HCT116 (cell line): Measurements from ENCODE around the gene COL12A1. TPM values are rescaled to one million over a fixed set of nuclear protein-coding genes. Genes with fewer than 3 reads are reported as not detected.
A peak's percentile ranks its signal among the peaks of the same experiment; 100 is the strongest.

Experiments
- ATAC-seq: fragments of 200-7000 bp; cut with Tn5 transposase; 2 replicates; pipeline ENCODE4 v1.9.1; 2020; ENCODE audit warnings: mild to moderate bottlenecking, moderate library complexity
- BruUV-seq: library from RNA; stranded (reverse); fragments of 400-500 nt; replicated peaks from 2 replicates; lab custom pipeline; 2021; lab: Mats Ljungman, UMichigan
- CTCF ChIA-PET: fragments of 300-600 bp; sonication (Branson Sonifier 250); formaldehyde crosslinking; loops from one replicate; lab custom pipeline; 2021; ENCODE audit warnings: antibody characterized with exemption; lab: Charles Lee
- POLR2A ChIA-PET: fragments of 300-600, 350-600 bp; sonication (Branson Sonifier 250); formaldehyde crosslinking; loops from one replicate; lab custom pipeline; 2021; ENCODE audit warnings: antibody characterized with exemption; lab: Charles Lee
- RAD21 ChIA-PET, 2 experiments: fragments of 300-600 bp; sonication (Branson Sonifier 250); formaldehyde crosslinking; loops; one replicate each; lab custom pipeline; 2023; ENCODE audit warnings: low total read pairs in 2 of 2; ENCODE audit not compliant: uncharacterized antibody in 2 of 2, unreplicated experiment in 2 of 2, low non-redundant PET in 1 of 2; lab: Charles Lee
- DNase-seq: peaks from one replicate; pipeline ENCODE4 v3.0.0-alpha.2; 2010; ENCODE audit warnings: low read depth, low spot score
- H2AFZ ChIP-seq: fragments of 200-600 bp; shearing (Covaris generic), sonication (generic); 2 replicates; pipeline ENCODE4 v1.6.1; 2017; ENCODE audit warnings: low read depth, mixed run types, mixed read lengths, antibody characterized with exemption, low read length; ENCODE audit not compliant: poor library complexity, severe bottlenecking
- H3K27ac ChIP-seq: 2 replicates; pipeline ENCODE4 v1.5.1; 2012; ENCODE audit warnings: low read depth, low read length
- H3K27me3 ChIP-seq: fragments of 200-600 bp; sonication (generic); 2 replicates; pipeline ENCODE4 v1.6.1; 2016; ENCODE audit warnings: mixed run types, low read length, mixed read lengths; ENCODE audit not compliant: insufficient read depth
- H3K36me3 ChIP-seq, 2 experiments: fragments of 200-500 bp in 1 of 2; fragments of 200-600 bp in 1 of 2; sonication (Bioruptor generic) in 1 of 2; sonication (generic) in 1 of 2; 2 replicates each; pipeline versions ENCODE4 v1.5.1 to v1.6.1; 2014 to 2016; ENCODE audit warnings: low read length in 2 of 2, inconsistent platforms in 1 of 2, mixed read lengths in 1 of 2, mixed run types in 1 of 2; ENCODE audit not compliant: insufficient read depth in 2 of 2, control insufficient read depth in 1 of 2
- H3K4me1 ChIP-seq, 2 experiments: fragments of 200-600 bp in 1 of 2; sonication (generic) in 1 of 2; 2 replicates each; pipeline versions ENCODE4 v1.5.1 to v1.6.1; 2012 to 2017; ENCODE audit warnings: low read length in 2 of 2, inconsistent platforms in 1 of 2, mild to moderate bottlenecking in 1 of 2, mixed read lengths in 1 of 2, mixed run types in 1 of 2, moderate library complexity in 1 of 2; ENCODE audit not compliant: insufficient read depth in 2 of 2, control insufficient read depth in 1 of 2
- H3K4me2 ChIP-seq: fragments of 200-600 bp; sonication (generic); 2 replicates; pipeline ENCODE4 v1.6.1; 2017; ENCODE audit warnings: mixed run types, low read length, mixed read lengths
- H3K4me3 ChIP-seq, 2 experiments: fragments of 200-600 bp in 1 of 2; sonication (generic) in 1 of 2; replicated peaks in 1 of 2; 2 replicates each; pipeline ENCODE4 v1.5.1; 2011 to 2016; ENCODE audit warnings: low read length in 2 of 2, control low read depth in 1 of 2, low read depth in 1 of 2, mild to moderate bottlenecking in 1 of 2, mixed read lengths in 1 of 2, mixed run types in 1 of 2
- H3K79me2 ChIP-seq: fragments of 200-600 bp; sonication (generic); 2 replicates; pipeline ENCODE4 v1.6.1; 2017; ENCODE audit warnings: mild to moderate bottlenecking, mixed run types, low read length, moderate library complexity, mixed read lengths; ENCODE audit not compliant: insufficient read depth
- H3K9ac ChIP-seq: fragments of 200-600 bp; sonication (generic); 2 replicates; pipeline ENCODE4 v1.6.1; 2016; ENCODE audit warnings: low read length, mixed read lengths
- H3K9me2 ChIP-seq: fragments of 200-600 bp; sonication (generic), shearing (Covaris generic); 2 replicates; pipeline ENCODE4 v1.6.1; 2017; ENCODE audit warnings: mixed run types, mild to moderate bottlenecking, moderate library complexity; ENCODE audit not compliant: insufficient read depth
- H3K9me3 ChIP-seq, 2 experiments: fragments of 200-500 bp in 1 of 2; fragments of 200-600 bp in 1 of 2; sonication (Bioruptor generic) in 1 of 2; sonication (generic) in 1 of 2; 2 replicates each; pipeline ENCODE4 v1.6.1; 2014 to 2017; ENCODE audit warnings: low read length in 2 of 2, mixed read lengths in 2 of 2, inconsistent platforms in 1 of 2, low read depth in 1 of 2, mild to moderate bottlenecking in 1 of 2, mixed run types in 1 of 2, moderate library complexity in 1 of 2; ENCODE audit not compliant: control insufficient read depth in 1 of 2, insufficient read depth in 1 of 2
- H4K20me1 ChIP-seq: fragments of 200-600 bp; sonication (generic), shearing (Covaris generic); 2 replicates; pipeline ENCODE4 v1.6.1; 2017; ENCODE audit warnings: mixed run types, mild to moderate bottlenecking, moderate library complexity; ENCODE audit not compliant: insufficient read depth
- CTCF ChIP-seq, 3 experiments: fragments of 200-600 bp in 1 of 3; sonication (generic) in 1 of 3; IDR thresholded peaks in 2 of 3; conservative IDR thresholded peaks in 1 of 3; 2 replicates each; pipeline ENCODE4 v1.5.1; 2012 to 2017; ENCODE audit warnings: low read depth in 2 of 3, low read length in 2 of 3, antibody characterized with exemption in 1 of 3, borderline replicate concordance in 1 of 3, control low read depth in 1 of 3, mild to moderate bottlenecking in 1 of 3, mixed read lengths in 1 of 3, mixed run types in 1 of 3, moderate library complexity in 1 of 3; ENCODE audit not compliant: insufficient read depth in 1 of 3
- EZH2phosphoT487 ChIP-seq: fragments of 200-600 bp; IDR thresholded peaks from 2 replicates; pipeline ENCODE4 v1.6.1; 2018; ENCODE audit warnings: antibody characterized with exemption, borderline replicate concordance
- RAD21 ChIP-seq: IDR thresholded peaks from 2 replicates; pipeline ENCODE4 v1.6.1; 2012; ENCODE audit warnings: low read depth, mild to moderate bottlenecking
- ZNF274 ChIP-seq: fragments of 200-500 bp; sonication (Bioruptor generic); IDR thresholded peaks from 2 replicates; pipeline ENCODE4 v1.6.1; 2014; ENCODE audit warnings: mild to moderate bottlenecking, low read depth, low read length, inconsistent platforms
- intact Hi-C: fragments of 100-400 bp; cut with micrococcal nuclease; formaldehyde crosslinking; loops from 2 replicates; pipeline ENCODE4 v1.10.0; 2022
- total RNA-seq: library from RNA; stranded (reverse); gene quantifications from one replicate; pipeline ENCODE4 v1.2.1, GENCODE V29; 2021; ENCODE audit not compliant: unreplicated experiment

The COL12A1 gene
- total RNA-seq, 1 experiment from 2014 or later = 23.5 TPM

- TF ChIP-seq ZNF274 (no peak), CTCF (IDR thresholded peaks at IDR 0.05 in 2 of 3, conservative IDR thresholded peaks at IDR 0.05 in 1 of 3; ENCODE audit: borderline replicate concordance in 1 of 3, insufficient read depth in 1 of 3, low read depth in 2 of 3, low read length in 2 of 3) (peak in 1 of 3 experiments; percentile 36; a peak in 2 of 6 replicates)
- TF ChIP-seq, all 23 proteins: peak for 1
- Histone ChIP-seq H2AFZ (peak overlapping the region; percentile 18), H3K4me1 (peaks cover 0 to 14% of the 10 kb centered on the region in 2 experiments; a peak in 2 of 4 replicates), H3K9me2 (no peaks in the 10 kb centered on the region), H3K27me3 (no peaks in the 10 kb centered on the region), H4K20me1 (no peaks in the 10 kb centered on the region), H3K79me2 (no peaks in the 10 kb centered on the region), H3K36me3 (no peaks in the 10 kb centered on the region), H3K4me3 (no peak overlapping the region), H3K9me3 (no peaks in the 10 kb centered on the region), H3K4me2 (no peak overlapping the region), H3K9ac (no peak overlapping the region), H3K27ac (no peak overlapping the region)
- ChIA-PET POLR2A (no interaction called here), RAD21 (no interaction called here), CTCF (interaction anchor here (1.2 to 1.3 kb wide), 2 partner anchors 333 to 1475 kb away, joined by 3 to 6 read pairs; no protein-coding TSS in a partner anchor)
- no TSS peak for BruUV-seq
- ATAC-seq = peak; percentile 66
- intact Hi-C loops = no loop called here
- no peak for DNase-seq
Measured at GRCh38 chr6:75213732-75214131, 7.9 kb upstream of the COL12A1 start.

- no peak for DNase-seq
- Histone ChIP-seq H3K4me3 (no peak overlapping the region), H3K9me3 (no peaks in the 10 kb centered on the region), H3K9me2 (no peaks in the 10 kb centered on the region), H4K20me1 (no peaks in the 10 kb centered on the region), H3K27ac (no peak overlapping the region), H3K79me2 (no peaks in the 10 kb centered on the region), H3K4me2 (no peak overlapping the region), H3K4me1 (peaks cover 0 to 18% of the 10 kb centered on the region in 2 experiments; a peak in 2 of 4 replicates), H3K27me3 (no peaks in the 10 kb centered on the region), H2AFZ (no peak overlapping the region), H3K9ac (no peak overlapping the region), H3K36me3 (no peaks in the 10 kb centered on the region)
- no peak for ATAC-seq
- no TSS peak for BruUV-seq
- ChIA-PET CTCF (interaction anchor here (1.2 to 1.3 kb wide), 2 partner anchors 333 to 1474 kb away, joined by 3 to 6 read pairs; no protein-coding TSS in a partner anchor), RAD21 (no interaction called here), POLR2A (no interaction called here)
- intact Hi-C loops = no loop called here
- TF ChIP-seq EZH2phosphoT487 = no peak
- no peak for TF ChIP-seq RAD21
Measured at GRCh38 chr6:75213112-75213511, 7.3 kb upstream of the COL12A1 start.
